Vagina (tissue), 2 donors: ENCODE data around the gene DSE.

Source experiments
- CTCF ChIP-seq, 3 experiments: fragments of 450-650 bp in 2 of 3; fragments of 200-600 bp in 1 of 3; sonication (generic) in 1 of 3; IDR thresholded peaks; one replicate each; pipeline ENCODE4 v1.5.1; 2017 to 2019; ENCODE audit warnings: antibody characterized with exemption in 3 of 3, mild to moderate bottlenecking in 2 of 3, moderate library complexity in 2 of 3
- POLR2A ChIP-seq, 2 donors: fragments of 450-650 bp; IDR thresholded peaks; one replicate each; pipeline ENCODE4 v1.6.1; 2017; ENCODE audit warnings: antibody characterized with exemption in 2 of 2, mild to moderate bottlenecking in 2 of 2, moderate library complexity in 2 of 2

- TF ChIP-seq CTCF (IDR thresholded peaks at IDR 0.05) (no peak), POLR2A (IDR thresholded peaks at IDR 0.05) (no peak)
These were observed 112.0 kb downstream of the DSE start for GRCh38 chr6:116482780-116483179.
